ENCODE results near the gene RNU6-8.

The RNU6-8 gene

DNA sequence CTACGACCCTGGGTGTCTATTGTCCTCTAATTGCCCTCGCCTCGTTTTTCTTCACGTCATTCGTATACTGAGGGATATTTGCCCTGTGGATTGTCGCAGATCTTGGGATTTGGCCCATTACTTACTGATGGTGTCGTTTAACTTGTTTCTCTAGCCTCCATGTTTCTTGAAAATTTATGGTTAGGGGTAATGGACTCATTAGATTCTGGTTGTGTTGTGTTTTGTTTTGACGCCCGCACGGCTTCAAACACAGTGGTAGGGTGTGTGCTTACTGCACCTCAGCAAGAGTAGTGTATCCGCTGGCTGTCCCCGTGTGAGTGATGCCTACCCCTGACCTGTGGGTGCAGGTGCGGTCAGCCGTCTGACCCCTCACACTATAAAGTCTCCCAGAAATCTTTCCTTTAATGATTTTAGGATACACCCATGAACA lies 874 bp upstream of the RNU6-8 start:
- DNase-seq, result no peak

DNA sequence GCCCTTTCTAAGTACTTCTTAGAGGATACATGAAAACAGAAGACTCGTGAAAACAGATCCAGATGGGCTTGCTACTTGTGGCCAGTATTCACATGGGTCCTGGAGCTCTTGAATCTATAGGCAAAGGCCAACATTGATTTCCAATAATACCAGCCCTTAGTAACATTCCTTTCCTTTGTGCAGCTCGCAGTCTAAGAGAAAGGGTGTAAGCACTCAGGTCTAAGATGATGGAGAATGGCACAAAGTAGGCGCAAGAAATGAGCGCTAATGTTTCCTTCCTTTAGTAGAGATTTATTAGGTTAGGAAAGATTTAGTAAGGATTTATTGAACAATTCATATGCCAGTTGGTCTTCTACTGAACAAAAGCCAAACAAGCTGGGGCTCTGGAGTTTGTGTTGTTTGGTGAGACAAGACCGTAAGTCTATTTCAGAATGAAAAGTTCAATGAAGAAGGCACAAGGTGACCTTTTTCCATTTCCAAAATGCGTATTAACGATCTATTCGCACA lies 525 bp downstream of the RNU6-8 start:
- DNase-seq, result peak; percentile 66

DNA sequence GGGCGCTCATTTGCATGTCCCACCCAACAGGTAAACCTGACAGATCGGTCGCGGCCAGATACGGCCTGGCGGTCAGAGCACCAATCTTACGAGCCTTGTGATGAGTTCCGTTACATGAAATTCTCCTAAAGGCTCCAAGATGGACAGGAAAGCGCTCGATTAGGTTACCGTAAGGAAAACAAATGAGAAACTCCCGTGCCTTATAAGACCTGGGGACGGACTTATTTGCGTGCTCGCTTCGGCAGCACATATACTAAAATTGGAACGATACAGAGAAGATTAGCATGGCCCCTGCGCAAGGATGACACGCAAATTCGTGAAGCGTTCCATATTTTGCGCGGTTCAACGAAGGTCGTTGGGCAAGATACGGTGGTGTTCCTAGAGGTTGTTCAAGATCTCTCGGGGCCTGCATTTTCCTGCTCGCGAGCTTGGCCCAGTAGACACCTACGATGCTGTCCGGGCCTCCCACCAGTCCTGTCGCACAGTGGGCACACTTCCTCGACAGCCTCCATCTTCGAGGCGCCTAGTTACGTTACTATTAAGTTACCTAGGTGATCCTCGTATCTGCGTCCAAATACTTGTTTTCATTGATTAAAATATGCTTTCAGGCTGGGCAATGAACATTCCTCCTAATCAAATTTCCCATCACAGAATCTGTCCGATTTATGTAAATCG lies 1.1 kb downstream of the RNU6-8 start, which contains the start of gene RNU6-7:
TSS of gene RNU6-7 (plus strand) at position 230 of the 675 bp plus-strand sequence.
- DNase-seq, result peak; percentile 83

DNA sequence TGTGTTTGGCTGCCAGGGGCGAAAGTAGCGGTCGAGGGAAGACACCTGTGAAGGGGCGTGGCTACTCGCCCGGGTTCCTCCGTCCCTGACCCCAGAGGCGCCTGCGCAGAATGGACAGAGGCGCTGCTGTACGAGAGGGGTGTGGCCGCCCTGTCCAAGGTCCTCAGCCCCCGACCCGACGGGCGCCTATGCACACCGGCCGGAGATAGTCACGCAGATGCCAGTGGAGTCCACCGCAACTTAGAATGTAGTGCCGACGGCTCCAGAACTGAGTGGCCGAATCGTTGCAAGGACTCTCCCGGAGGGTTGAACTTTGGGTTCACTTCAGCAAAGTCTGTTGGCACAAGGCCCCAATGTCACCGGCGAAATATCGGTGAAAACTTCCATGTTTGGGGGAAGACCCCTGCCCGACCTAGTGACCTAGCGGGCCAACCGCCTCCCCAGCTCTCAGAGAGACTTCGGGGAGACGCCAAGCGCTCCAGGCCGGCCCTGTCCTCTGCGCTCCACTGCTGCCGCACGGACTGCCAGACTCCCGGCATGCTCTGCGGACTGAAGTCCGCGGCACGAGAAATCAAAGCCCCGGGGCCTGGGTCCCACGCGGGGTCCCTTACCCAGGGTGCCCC lies 1.8 kb downstream of the RNU6-8 start:
- DNase-seq, result peak; percentile 87

DNA sequence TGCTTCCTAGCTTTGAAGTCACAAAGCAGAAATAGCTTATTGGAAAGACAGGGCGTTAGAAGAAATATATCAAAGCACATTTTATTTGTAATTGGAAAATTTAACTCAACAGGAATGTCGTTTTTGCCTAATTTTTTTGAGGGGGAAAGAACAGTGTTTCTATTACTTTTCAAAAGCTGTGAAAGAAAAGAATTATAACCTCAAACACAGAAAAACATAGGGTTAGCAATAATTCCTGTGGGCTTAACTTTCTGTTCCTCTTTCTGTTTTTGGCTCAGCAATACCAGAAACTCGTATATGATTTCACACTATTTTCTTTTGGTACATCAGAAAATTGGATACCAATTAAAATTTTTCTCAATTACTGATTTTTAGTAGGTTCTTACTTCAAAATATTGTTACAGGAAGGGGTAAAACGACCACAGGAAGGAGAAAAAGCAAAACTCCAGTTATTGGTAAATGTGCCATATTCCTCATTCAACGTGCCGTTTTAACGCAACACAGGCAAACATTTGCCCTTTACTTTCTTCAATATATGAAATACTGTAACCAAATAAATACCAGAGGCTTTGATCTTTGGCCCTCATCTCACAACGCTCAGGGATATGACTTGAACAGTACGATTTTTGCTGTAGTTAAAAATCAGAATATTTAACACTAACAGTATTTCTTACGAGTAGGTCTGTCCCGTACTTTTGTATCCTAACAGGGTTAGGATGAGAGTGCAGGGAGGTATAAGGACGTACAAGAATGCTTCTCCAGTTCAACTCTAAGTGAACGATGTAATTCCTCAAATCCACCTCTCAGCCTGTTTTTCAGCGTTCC lies 2.5 kb downstream of the RNU6-8 start:
- DNase-seq, result peak; percentile 64

DNA sequence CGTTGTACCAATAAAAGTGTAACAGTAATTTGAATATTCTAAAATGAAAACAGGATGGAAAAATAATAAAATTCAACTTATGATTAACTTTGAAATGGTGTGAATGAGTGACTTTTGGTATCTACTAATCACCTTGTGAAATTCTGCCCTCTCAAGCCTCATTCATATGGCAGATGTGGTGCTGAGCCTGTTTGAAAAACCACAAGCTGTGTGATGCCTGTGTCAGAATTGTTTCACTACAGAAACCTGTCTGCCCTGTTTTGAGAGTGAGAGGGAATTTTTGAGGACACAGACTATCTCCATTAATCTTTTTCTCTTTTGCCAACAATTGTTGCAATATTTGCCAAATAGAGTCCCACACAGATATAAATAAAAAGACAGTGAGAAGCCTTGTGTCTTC lies 5.2 kb downstream of the RNU6-8 start:
- DNase-seq, result no peak

DNA sequence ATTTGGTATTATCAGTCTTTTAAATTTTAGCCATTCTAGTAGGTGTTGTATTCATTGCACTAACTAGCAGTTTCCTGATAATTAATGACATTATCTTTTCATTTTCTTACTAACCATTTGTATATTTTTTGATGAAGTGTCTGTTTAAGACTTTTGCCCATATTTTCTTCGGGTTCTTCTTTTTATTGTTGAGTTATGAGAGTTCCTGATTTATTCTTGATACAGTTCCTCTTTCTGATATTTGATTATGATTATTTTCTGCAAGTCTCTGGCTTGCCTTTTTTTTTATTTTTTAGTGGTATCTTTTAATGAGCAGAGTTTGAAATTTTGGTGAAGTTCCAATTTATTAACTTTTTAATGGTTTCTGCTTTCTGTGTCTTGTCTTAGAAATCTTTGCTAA lies 7.4 kb downstream of the RNU6-8 start:
- no peak for DNase-seq

DNA sequence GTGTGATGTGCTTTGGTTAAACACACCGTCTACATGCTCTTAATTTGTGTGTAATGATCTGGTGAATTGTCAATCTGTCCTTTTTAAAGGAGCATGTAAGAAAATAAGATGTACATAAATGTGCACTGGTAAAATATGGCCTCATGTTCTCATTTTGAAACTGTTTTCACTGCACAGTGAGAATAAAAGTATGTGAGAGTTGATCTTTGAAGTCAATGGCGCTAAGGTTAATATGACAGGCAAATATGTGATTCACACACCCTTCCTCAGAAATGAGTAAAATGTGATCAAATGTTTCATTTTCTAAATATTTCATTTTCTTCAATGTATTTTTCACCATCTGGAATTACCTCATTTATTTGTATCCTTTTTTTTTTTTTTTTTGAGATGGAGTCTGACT lies 9.5 kb downstream of the RNU6-8 start:
- no peak for DNase-seq

DNA sequence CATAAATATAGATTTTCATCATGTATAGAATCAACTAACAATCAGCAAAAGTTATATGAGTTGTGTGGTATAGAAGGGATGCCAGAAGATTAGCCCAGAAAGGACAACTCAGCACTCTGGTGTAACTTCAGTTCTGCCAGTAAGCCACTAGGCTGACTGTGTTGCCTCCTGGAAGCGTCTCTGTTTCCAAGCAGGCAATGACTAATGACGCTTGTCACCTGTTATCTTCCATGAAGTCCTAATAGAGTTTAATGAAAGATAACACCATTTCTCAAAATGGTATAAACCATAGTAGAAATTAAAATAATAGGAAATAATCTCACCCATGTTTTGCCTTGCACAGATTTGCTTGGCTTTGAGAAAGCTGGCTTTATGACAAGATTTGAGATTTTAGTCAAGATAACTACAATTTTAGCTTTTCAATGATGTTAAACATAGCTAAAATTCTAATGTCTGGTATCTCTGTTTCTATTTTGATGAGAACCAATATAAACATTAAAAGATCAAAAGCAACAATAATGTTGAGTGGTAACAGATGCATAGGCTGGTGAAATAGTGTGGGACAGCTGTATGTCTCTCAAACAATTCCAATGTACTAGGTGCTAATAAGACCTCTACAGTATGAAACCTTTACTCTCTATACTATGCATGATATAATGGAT lies 10.2 kb downstream of the RNU6-8 start:
- no peak for DNase-seq

DNA sequence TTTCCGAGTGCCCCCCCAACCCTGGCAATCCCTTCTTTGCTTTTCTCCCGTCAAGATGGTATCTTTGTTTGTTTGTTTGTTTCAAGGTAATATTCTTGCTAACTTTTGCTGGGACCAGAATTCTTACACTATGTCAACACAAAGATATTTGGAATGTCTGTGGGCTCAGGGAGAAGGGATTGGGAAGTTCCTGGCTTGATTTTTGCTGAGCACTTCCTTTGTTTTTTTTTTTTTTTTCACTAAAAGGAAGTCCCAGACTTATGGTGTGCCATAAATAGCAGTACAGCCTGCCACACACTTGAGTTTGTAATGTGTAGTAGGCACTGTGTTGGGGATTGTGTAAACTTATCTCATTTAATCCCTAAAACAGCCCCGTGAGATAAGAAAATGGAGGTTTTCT lies 12.4 kb downstream of the RNU6-8 start:
- DNase-seq, result no peak

DNA sequence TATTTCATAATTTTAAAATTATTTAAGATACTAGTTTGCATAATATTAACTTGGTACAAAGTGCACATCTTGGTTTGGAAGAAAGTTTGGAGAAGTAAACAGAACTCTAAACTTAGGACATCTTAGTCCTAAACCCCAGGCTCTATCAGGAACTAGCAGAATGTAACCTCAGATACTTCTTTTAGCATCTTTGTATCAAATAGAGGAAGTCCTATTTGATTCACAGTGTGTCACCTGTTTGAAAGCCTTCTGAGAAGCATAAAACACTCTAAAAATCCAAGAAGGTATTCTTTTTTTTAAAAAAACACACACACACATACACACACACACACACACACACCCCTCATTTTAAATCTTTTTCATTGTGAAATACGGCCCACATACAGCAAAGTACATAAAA lies 13.3 kb downstream of the RNU6-8 start:
- DNase-seq, result peak; percentile 34

DNA sequence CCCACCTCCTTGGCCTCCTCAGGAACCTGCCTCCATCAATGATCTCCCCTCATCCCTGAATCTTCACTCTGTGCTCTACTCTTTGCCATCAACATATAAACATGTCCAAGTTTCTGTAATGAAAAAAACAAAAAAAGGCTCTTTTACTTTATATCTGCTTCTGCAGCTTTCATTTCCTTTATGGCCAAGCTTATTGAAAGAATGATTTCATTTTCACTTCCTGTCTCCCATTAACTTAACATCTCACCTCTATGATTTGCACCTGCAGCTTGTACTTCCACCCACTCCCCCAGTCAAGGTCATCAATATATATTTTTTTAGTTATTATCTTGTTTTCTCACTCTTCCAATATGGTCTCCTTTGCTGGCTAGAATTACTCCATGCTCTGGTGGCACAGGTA lies 16.8 kb downstream of the RNU6-8 start:
- no peak for DNase-seq

DNA sequence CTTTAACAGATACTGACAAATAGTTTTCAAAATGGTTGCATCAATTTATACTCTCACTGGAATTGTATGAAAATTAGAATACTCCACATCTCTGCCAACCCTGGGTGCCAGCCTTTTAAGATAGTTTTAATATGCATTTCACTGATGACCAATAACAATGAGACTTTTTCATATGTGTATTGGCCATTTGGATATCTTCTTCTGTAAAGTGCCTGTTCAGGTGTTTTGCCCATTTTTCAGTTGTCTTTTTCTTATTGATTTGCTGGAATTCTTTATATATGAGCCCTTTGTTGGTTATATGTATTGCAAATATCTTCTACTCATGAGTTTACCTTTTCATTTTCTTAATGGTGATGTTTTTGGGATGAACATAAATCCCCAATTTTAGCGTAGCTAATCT lies 18.0 kb downstream of the RNU6-8 start:
- DNase-seq, result no peak

DNA sequence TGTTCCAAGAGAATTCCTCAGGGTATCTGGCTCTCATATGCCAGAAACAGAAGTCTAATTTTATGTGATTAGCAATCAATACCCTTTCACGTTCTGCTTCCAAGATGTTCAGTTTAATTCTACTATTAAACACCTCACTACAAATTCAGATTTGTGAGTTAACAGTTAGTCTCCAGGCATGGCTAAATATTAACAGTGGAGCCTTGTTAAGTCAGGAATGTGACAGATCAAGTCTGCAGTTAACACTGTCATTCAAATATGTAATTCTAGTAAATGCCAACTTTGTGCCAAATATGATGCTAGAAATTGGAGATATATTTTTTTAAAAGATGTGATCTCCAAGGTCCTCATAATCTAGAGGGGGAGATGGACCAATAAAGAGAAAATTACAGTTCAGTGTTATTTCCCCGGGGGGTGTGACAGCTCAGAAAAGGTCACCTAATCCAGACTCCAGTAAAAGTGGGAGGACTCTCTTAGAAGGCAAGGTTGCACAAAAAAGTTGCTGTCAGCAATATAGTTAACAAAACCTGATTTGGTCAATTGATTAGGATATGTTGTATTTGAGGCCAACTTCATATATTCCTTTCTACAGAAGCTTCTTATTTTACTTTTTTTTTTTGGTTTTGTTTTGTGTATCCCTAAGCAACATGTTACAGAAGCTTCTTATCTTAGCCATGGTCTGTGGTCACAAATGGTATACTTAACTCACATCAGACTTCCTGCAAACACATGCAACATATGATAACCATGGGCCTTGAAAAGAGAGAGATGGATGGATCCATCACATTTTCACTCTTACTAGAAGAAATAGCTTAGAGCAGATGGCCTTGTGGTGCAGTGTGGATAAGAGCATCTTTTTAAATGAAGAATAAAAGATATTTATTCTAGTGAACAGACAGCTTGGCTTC lies 19.7 kb downstream of the RNU6-8 start:
- peak; percentile 79 for DNase-seq

DNA sequence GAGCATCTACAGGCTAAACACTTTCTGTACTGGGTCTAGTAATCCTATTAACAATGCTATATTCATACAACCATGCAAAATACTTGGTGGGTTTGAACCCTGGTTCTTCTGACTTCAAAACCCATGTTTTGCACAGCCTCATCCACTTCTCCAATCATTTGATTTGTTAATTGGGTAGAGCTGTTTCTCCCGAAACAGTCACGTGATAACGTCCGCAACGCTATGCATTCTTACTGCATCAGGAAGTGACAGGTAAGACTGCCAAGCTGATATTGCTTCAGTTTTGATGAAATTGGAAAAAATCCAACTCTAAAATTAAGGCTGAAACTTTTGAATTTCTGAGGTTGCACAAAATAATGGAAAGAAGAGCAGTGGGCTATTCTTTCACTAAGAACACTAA lies 31.6 kb downstream of the RNU6-8 start:
- DNase-seq, result no peak

DNA sequence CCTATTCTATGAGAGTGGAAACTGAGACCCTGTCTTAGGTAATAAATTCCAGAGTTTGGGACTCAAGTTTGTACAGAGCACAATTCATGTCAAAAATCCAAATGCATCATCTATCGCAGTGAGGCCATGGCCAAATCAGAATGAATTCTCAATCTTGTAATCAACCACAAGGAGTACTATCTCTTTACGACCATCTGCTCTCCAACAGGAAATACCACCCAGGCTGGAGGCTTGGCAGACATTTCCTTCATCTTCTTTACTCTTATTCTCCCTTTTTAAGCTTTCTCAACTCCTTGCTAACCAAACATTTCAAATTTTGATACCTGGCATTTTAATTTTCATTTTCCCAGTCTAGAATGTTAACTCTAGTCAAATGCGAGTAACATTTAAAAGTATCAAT lies 33.9 kb downstream of the RNU6-8 start:
- DNase-seq, result peak; percentile 27

DNA sequence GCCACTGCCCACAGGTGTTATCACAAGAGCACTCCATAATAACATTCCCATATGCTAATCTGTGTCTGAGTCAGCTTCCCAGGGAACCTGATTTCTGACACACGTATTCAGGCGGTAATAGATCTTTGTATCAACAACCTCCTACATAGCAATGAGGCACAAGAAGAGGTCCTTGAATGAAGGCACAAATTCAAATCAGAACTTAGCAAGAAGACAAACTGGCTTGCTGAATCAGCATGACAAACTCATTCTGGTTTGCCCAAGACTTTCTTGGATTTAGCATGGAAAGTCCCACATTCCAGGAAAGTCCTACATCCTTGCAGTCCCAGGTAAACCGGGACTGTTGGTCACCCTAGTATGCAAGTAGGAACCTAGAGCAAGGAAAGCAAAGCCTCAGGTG lies 35.2 kb downstream of the RNU6-8 start:
- no peak for DNase-seq

DNA sequence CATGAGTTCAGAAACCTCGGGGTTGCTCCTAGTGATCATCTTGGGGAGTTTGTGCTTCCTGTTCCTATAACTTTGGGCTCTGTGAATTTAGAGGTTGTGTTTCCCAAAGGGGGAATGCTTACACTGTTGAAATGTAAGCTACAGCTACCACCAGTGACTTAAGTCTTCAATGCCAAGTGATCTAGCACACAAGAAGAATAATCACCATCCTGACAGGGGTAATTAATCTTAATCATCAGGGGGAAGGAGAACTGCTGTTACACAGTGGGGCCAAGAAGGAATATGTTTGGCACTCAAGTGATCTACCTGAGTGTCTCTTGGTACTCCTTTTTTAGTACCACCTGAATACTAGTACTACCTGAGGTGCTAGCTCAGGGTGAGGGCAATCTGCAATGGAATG lies 36.1 kb downstream of the RNU6-8 start:
- no peak for DNase-seq

DNA sequence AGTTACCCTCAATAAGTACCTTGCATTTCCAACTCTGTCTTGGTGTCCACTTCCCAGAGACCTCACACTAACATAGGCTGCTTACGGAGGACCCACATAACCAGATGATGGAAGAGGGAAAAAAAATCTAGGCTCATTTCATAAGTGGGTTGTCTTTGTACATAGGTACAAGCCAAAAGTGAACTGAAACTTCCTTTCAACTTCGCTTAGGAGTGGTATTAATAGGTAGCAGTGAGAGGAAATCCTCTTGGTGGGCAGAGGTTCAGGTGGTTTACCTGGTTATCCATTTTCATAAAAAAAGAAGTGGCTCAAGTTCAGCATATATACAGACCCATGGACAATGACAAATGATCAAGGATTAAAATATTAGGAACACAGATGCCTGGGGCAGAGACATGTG lies 37.0 kb downstream of the RNU6-8 start:
- no peak for DNase-seq

Data from OCI-M1 (cell line).